Activated T-cell treated with anti-CD3 and anti-CD28 coated beads, Interleukin-2, amount 50 U/mL, for 1 hour (primary cell): Measurements from ENCODE around the gene CD101.

ENCODE experiments used
- DNase-seq: peaks from one replicate; pipeline ENCODE4 v3.0.0-alpha.2; 2020

The CD101 gene

DNA sequence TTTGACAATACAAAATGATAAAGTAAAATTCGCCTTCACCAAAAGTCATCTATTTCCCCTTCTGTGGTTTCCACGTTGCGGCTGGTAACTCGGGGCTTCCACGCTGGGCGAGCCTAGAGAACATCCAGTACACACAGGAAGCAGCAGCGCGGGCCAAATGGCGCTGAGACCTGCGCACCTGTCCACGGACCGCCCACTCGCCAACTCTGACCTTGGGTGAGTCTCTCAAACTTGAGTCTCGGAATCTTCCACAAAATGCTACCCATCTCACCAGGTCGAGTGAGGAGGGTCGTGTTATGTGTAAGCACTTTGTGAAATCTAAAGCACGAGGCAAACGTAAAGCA, 57.7 kb downstream of the CD101 start:
- peak; percentile 69 for DNase-seq

GRCh38 chr1:117059678-117060440, 58.3 kb downstream of the CD101 start, which contains the start of gene TTF2:
Gene TTF2 (plus strand): TSS chr1:117060326. CDS start chr1:117060347, 21 bp downstream.
- DNase-seq, result peak; percentile 92

DNA sequence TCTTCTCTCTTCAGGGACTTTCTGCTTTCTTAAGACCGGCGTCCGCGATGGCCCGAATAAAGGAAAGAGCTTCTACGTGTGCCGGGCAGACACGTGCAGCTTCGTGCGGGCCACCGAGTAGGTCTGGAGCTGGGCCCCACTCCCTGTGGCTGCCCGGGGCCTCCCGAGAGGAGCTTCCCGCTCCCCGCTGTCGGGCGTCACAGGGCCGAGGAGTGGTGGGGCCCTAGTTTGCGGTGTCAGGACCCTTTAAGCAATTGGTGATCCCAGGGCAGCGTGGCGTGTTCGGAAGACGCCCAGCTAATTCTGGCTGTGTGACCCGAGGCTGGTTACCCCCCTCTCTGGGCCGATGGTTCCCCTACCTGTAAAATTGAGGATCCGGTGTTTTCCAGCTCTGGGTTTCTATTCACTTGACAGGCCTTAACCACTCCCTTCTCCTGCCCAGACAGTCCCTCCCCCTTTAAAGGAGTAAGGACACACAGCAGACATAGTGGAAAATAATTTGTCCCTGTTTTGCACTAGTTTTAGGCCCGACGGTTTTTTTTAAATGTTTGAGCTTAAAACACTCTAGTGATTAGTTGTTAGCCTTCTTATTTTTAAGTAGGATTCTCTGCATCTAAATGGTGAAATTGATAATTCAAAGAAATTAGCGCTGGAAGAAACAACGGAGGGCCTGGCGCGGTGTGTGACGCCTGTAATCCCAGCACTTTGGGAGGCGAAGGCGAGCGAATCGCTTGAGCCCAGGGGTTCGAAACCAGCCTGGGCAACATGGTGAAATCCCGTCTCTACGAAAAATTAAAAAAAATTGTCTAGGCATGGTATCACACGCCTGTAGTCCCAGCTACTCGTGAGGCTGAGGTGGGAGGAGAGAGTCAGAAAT, 59.1 kb downstream of the CD101 start:
- no peak for DNase-seq

DNA sequence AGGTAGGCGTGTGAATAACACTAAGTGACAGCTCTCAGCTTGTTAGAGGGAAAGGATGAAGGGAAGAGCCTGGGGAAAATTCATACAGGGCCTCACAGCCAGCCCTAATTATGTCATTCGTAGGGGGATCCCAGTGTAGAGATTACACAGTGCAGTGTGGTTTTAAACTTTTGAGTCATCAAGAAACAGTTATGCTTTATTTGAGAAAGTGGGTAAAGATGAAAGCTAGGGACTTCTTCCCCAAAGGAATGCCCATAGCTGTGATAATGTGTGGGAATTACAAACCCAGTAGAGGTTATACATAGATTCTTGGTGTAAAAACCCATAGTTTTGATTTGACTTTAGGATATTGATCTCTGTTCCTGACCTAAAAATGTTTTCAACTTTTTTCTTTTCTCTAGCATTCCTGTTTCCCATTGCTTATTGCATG, 60.4 kb downstream of the CD101 start:
- no peak for DNase-seq

DNA sequence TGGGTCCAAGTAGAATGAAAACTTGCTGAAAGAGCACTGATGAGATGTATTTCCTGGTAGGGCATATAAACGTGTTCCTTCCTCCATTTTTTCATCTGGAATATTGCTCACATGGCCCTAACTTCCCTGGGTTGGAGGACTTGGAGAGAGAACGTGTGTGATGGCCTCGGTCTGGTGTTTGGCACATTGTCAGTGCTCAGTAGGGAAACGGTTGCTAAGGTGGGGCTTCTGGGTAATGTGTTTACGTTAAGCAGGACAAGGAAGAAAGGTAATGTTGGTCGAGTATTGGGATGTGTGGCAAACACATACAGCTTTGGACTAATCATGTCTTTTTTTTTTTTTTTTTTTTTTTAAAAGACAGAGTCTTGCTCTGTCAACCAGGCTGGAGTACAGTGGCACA, 64.8 kb downstream of the CD101 start:
- DNase-seq, result no peak

GRCh38 chr1:117067533-117068370, 66.2 kb downstream of the CD101 start:
- DNase-seq, result no peak

DNA sequence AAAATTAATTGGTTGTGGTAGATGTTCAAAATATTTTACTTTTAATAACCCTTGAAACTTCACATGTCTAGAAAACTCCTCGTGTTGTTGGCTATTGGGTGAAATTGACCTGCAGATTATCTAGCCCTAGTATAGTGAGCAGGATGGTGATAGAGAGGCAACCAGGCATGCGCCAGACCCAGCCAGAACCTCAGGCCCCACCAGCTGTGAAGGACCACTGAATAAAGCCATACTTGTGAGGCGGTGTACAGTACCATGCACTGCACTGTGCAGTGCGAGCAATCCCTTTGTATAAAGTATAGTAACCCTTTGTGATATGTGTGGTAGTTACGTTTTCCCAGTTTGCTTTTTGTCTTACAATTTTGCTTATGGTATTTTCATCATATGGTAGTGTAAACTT, 67.0 kb downstream of the CD101 start:
- DNase-seq, result no peak

DNA sequence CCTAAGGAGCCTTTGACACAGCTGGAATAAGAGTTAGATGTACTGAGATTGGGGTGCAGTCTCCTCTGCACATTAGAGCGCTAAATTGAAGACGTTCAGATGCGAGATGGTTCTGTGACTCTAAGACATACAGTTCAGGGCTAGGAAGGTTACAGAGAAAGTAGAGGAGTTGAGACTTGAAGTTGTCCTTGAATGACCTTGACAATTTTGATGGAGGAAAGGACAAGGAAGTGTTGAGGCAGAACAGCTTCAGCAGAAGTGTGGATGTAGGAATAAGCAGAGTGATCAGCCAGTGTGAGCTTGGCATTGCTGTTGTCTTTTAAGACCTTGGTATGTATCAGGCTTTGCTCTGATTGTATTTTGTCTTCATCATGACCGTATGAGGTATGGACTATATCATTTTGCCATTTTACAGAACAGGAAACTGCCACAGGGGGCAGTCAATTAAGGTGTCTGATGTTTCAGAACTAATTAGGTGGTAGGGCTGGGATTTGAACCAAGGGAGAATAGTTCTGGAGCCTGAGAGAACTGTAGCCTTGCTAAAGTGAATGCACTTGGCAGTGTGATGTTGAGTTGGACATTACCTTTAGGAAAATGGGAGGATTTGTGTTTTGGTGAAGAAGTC, 67.8 kb downstream of the CD101 start:
- no peak for DNase-seq

DNA sequence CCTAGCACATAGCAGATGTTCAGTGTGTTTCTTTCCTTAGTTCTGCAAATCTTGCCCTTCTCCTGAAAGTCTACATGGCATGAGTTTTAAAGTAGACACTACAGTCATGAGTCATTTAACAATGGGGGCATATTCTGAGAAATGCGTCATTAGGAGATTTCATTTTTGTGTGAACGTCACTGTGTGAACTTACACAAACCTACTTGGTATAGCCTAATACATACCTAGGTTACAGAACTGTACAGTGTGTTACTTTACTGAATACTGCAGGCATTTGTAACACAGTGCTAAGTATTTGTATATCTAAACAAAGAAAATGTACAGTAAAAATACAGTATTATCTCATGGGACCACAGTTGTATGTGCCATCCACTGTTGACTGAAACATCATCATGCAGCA, 68.6 kb downstream of the CD101 start:
- DNase-seq, result no peak

- no peak for DNase-seq
Observed at GRCh38 chr1:117076648-117077047, 75.1 kb downstream of the CD101 start.

- DNase-seq, result no peak
Observed at GRCh38 chr1:117077267-117077666, 75.7 kb downstream of the CD101 start.

- no peak for DNase-seq
Observed at GRCh38 chr1:117079737-117080136, 78.2 kb downstream of the CD101 start.

GRCh38 chr1:117084231-117084630, 82.7 kb downstream of the CD101 start:
- DNase-seq, result no peak
